ENCODE results near the gene PRKAB1. TPM values are rescaled to one million over a fixed set of nuclear protein-coding genes. Genes with fewer than 3 reads are reported as not detected.

The PRKAB1 gene
- total RNA-seq, 1 donor: 16.6 TPM

- H3K4me3 ChIP-seq (ENCODE audit: insufficient read depth, low read length): no peak overlapping the region
- H3K9me3 ChIP-seq (ENCODE audit: low read depth, low read length): no peaks in the 10 kb centered on the region
- no peak for TF ChIP-seq CTCF (IDR thresholded peaks at IDR 0.05; ENCODE audit: extremely low read depth, low read depth, low read length)
- no peak for DNase-seq (ENCODE audit: insufficient read length, low spot score, missing footprints)
- H3K27ac ChIP-seq (ENCODE audit: low read depth, low read length): no peak overlapping the region
- no peak overlapping the region for H3K4me2 ChIP-seq (ENCODE audit: insufficient read depth, low read length)
- no peak overlapping the region for H2AFZ ChIP-seq (ENCODE audit: low read length)
- H3K4me1 ChIP-seq (ENCODE audit: insufficient read depth, low read length): peaks cover 7% of the 10 kb centered on the region
- no peaks in the 10 kb centered on the region for H3K27me3 ChIP-seq (ENCODE audit: insufficient read depth, low read length)
- H4K20me1 ChIP-seq (ENCODE audit: insufficient read depth, low read length): no peaks in the 10 kb centered on the region
- H3K79me2 ChIP-seq (ENCODE audit: insufficient read depth, low read length): peaks cover 22% of the 10 kb centered on the region
- H3K36me3 ChIP-seq (ENCODE audit: insufficient read depth, low read length): peaks cover 81% of the 10 kb centered on the region
These were observed 6.6 kb downstream of the PRKAB1 start for GRCh38 chr12:119674560-119674959.

GRCh38 chr12:119676022-119676421 lies 8.1 kb downstream of the PRKAB1 start:
- peaks cover 92% of the 10 kb centered on the region for H3K36me3 ChIP-seq (ENCODE audit: insufficient read depth, low read length)

GRCh38 chr12:119676573-119676972 lies 8.6 kb downstream of the PRKAB1 start:
- Histone ChIP-seq H2AFZ (ENCODE audit: low read length) (no peak overlapping the region), H3K27ac (ENCODE audit: low read depth, low read length) (no peak overlapping the region), H3K36me3 (ENCODE audit: insufficient read depth, low read length) (peaks cover 93% of the 10 kb centered on the region), H3K9me3 (ENCODE audit: low read depth, low read length) (no peaks in the 10 kb centered on the region), H3K27me3 (ENCODE audit: insufficient read depth, low read length) (no peaks in the 10 kb centered on the region), H3K4me3 (ENCODE audit: insufficient read depth, low read length) (no peak overlapping the region), H3K4me1 (ENCODE audit: insufficient read depth, low read length) (no peaks in the 10 kb centered on the region), H3K4me2 (ENCODE audit: insufficient read depth, low read length) (no peak overlapping the region), H4K20me1 (ENCODE audit: insufficient read depth, low read length) (no peaks in the 10 kb centered on the region), H3K79me2 (ENCODE audit: insufficient read depth, low read length) (peaks cover 3% of the 10 kb centered on the region)
- no peak for TF ChIP-seq CTCF (IDR thresholded peaks at IDR 0.05; ENCODE audit: extremely low read depth, low read depth, low read length)
- DNase-seq (ENCODE audit: insufficient read length, low spot score, missing footprints): no peak

More at GRCh38 chr12:119676022-119676421, 8.1 kb downstream of the PRKAB1 start:
- Histone ChIP-seq H3K27ac (ENCODE audit: low read depth, low read length) (no peak overlapping the region), H3K9me3 (ENCODE audit: low read depth, low read length) (no peaks in the 10 kb centered on the region), H3K4me1 (ENCODE audit: insufficient read depth, low read length) (no peaks in the 10 kb centered on the region), H3K4me2 (ENCODE audit: insufficient read depth, low read length) (no peak overlapping the region), H3K27me3 (ENCODE audit: insufficient read depth, low read length) (no peaks in the 10 kb centered on the region), H3K4me3 (ENCODE audit: insufficient read depth, low read length) (no peak overlapping the region), H4K20me1 (ENCODE audit: insufficient read depth, low read length) (no peaks in the 10 kb centered on the region), H3K79me2 (ENCODE audit: insufficient read depth, low read length) (peaks cover 8% of the 10 kb centered on the region), H2AFZ (ENCODE audit: low read length) (no peak overlapping the region)
- no peak for DNase-seq (ENCODE audit: insufficient read length, low spot score, missing footprints)
- TF ChIP-seq CTCF (IDR thresholded peaks at IDR 0.05; ENCODE audit: extremely low read depth, low read depth, low read length): no peak

GRCh38 chr12:119678459-119678858 lies 10.5 kb downstream of the PRKAB1 start:
- H3K27ac ChIP-seq (ENCODE audit: low read depth, low read length): no peak overlapping the region
- H3K9me3 ChIP-seq (ENCODE audit: low read depth, low read length): no peaks in the 10 kb centered on the region
- H4K20me1 ChIP-seq (ENCODE audit: insufficient read depth, low read length): no peaks in the 10 kb centered on the region
- H3K4me2 ChIP-seq (ENCODE audit: insufficient read depth, low read length): no peak overlapping the region
- H3K4me1 ChIP-seq (ENCODE audit: insufficient read depth, low read length): peaks cover 9% of the 10 kb centered on the region
- no peaks in the 10 kb centered on the region for H3K79me2 ChIP-seq (ENCODE audit: insufficient read depth, low read length)
- H3K4me3 ChIP-seq (ENCODE audit: insufficient read depth, low read length): no peak overlapping the region
- DNase-seq (ENCODE audit: insufficient read length, low spot score, missing footprints): no peak
- TF ChIP-seq CTCF (IDR thresholded peaks at IDR 0.05; ENCODE audit: extremely low read depth, low read depth, low read length): no peak
- no peak overlapping the region for H2AFZ ChIP-seq (ENCODE audit: low read length)
- no peaks in the 10 kb centered on the region for H3K27me3 ChIP-seq (ENCODE audit: insufficient read depth, low read length)
- H3K36me3 ChIP-seq (ENCODE audit: insufficient read depth, low read length): peaks cover 83% of the 10 kb centered on the region

Measured in osteoblast (primary cell).